Thymus (tissue), 11 donors: ENCODE measurements around the gene GFOD1. TPM values are rescaled to one million over a fixed set of nuclear protein-coding genes. Genes with fewer than 3 reads are reported as not detected.

ENCODE experiments used
- DNase-seq, 9 donors: peaks; one replicate each; pipeline ENCODE4 v3.0.0-alpha.2; 2013; ENCODE audit warnings: low spot score in 9 of 9, low read depth in 6 of 9, missing footprints in 1 of 9
- H3K27ac ChIP-seq, 2 donors: one replicate each; pipeline ENCODE4 v1.5.1; 2013; ENCODE audit warnings: control low read depth in 1 of 2, low read depth in 1 of 2, low read length in 1 of 2, mild to moderate bottlenecking in 1 of 2, moderate library complexity in 1 of 2
- H3K27me3 ChIP-seq, 2 donors: one replicate each; pipeline ENCODE4 v1.5.1; 2013; ENCODE audit warnings: low read length in 1 of 2; ENCODE audit not compliant: control insufficient read depth in 2 of 2, insufficient read depth in 1 of 2
- H3K36me3 ChIP-seq, 2 donors: one replicate each; pipeline ENCODE4 v1.5.1; 2013; ENCODE audit warnings: low read length in 1 of 2, mild to moderate bottlenecking in 1 of 2, moderate library complexity in 1 of 2; ENCODE audit not compliant: control insufficient read depth in 2 of 2, insufficient read depth in 2 of 2
- H3K4me1 ChIP-seq, 2 donors: one replicate each; pipeline ENCODE4 v1.5.1; 2013; ENCODE audit warnings: low read length in 2 of 2; ENCODE audit not compliant: control insufficient read depth in 2 of 2, insufficient read depth in 2 of 2
- H3K4me3 ChIP-seq, 2 donors: one replicate each; pipeline ENCODE4 v1.5.1; 2013; ENCODE audit warnings: low read length in 2 of 2, control low read depth in 1 of 2, mild to moderate bottlenecking in 1 of 2
- H3K9me3 ChIP-seq, 2 donors: one replicate each; pipeline ENCODE4 v1.5.1; 2013; ENCODE audit warnings: low read length in 1 of 2, mild to moderate bottlenecking in 1 of 2; ENCODE audit not compliant: control insufficient read depth in 2 of 2, insufficient read depth in 1 of 2
- WGBS: extraction: QIAGEN DNeasy Blood & Tissue Kit; methylation state at CpG from one replicate; pipeline ENCODE4 v1.1.7; 2013; 5-methylcytosine and 5-hydroxymethylcytosine counted together
- polyA plus RNA-seq: library from polyadenylated mRNA; stranded (reverse); fragments of 200-250 nt; gene quantifications from one replicate; pipeline ENCODE4 v1.2.3, GENCODE V29; 2013
- total RNA-seq: library from RNA; stranded (reverse); fragments of 120-200 nt; gene quantifications from one replicate; pipeline ENCODE4 v1.2.4, GENCODE V29; 2013
- donor health status: healthy.

GFOD1 gene
- total and polyA plus RNA-seq, 2 donors, result 4.7 to 8.1 TPM

GRCh38 chr6:13315896-13316295, 171.5 kb downstream of the GFOD1 start:
- no peaks in the 10 kb centered on the region for H3K27me3 ChIP-seq
- H3K27ac ChIP-seq, result no peak overlapping the region
- no peaks in the 10 kb centered on the region for H3K9me3 ChIP-seq
- DNase-seq, result no peak
- H3K4me3 ChIP-seq, result no peak overlapping the region
- no peaks in the 10 kb centered on the region for H3K4me1 ChIP-seq
- H3K36me3 ChIP-seq, result peaks cover 37 to 69% of the 10 kb centered on the region in 2 donors
- over 99% methylated on average over 5 of the region's 5 CpGs for WGBS

- DNase-seq, result no peak
- H3K36me3 ChIP-seq, result peaks cover 33 to 60% of the 10 kb centered on the region in 2 donors
- H3K4me3 ChIP-seq, result no peak overlapping the region
- H3K27ac ChIP-seq, result no peak overlapping the region
- no peaks in the 10 kb centered on the region for H3K27me3 ChIP-seq
- H3K9me3 ChIP-seq, result no peaks in the 10 kb centered on the region
- H3K4me1 ChIP-seq, result no peaks in the 10 kb centered on the region
Measured at GRCh38 chr6:13314806-13315205, 172.6 kb downstream of the GFOD1 start.

GRCh38 chr6:13311155-13311554, 176.2 kb downstream of the GFOD1 start:
- Histone ChIP-seq H3K9me3 (no peaks in the 10 kb centered on the region), H3K27me3 (no peaks in the 10 kb centered on the region), H3K27ac (no peak overlapping the region), H3K4me3 (no peak overlapping the region), H3K4me1 (no peaks in the 10 kb centered on the region), H3K36me3 (peaks cover 37 to 61% of the 10 kb centered on the region in 2 donors)
- DNase-seq, result no peak
- WGBS, result 0% methylated on average over 1 of the region's 1 CpG

GRCh38 chr6:13308332-13308731, 179.1 kb downstream of the GFOD1 start:
- H3K36me3 ChIP-seq, result peaks cover 37 to 57% of the 10 kb centered on the region in 2 donors
- H3K27ac ChIP-seq, result no peak overlapping the region
- no peaks in the 10 kb centered on the region for H3K27me3 ChIP-seq
- H3K9me3 ChIP-seq, result no peaks in the 10 kb centered on the region
- DNase-seq, result no peak
- 97% methylated on average over 1 of the region's 1 CpG for WGBS
- H3K4me3 ChIP-seq, result no peak overlapping the region
- no peaks in the 10 kb centered on the region for H3K4me1 ChIP-seq

Other genes starting within 250 kb of the GFOD1 start
- 17.1 TPM for gene TBC1D7, start 159.1 kb downstream of the GFOD1 start, total RNA-seq
- gene TBC1D7, start 159.1 kb downstream of the GFOD1 start, polyA plus RNA-seq, result 20.6 TPM
- 12.2 TPM for gene SIRT5, start 87.0 kb upstream of the GFOD1 start, total RNA-seq
- gene SIRT5, start 87.0 kb upstream of the GFOD1 start, polyA plus RNA-seq, result 13.3 TPM
- gene NOL7, start 127.7 kb upstream of the GFOD1 start, total RNA-seq, result 62.5 TPM
- 63.6 TPM for gene NOL7, start 127.7 kb upstream of the GFOD1 start, polyA plus RNA-seq
- gene RANBP9, start 224.2 kb upstream of the GFOD1 start, total RNA-seq, result 23.4 TPM
- 37.9 TPM for gene RANBP9, start 224.2 kb upstream of the GFOD1 start, polyA plus RNA-seq